GM23338 (cell line): ENCODE data around the gene CES2. TPM values are rescaled to one million over a fixed set of nuclear protein-coding genes. Genes with fewer than 3 reads are reported as not detected.
A peak's percentile ranks its signal among the peaks of the same experiment; 100 is the strongest.

Source experiments
- ATAC-seq: fragments of 200-7000 bp; cut with Tn5 transposase; 3 replicates; pipeline ENCODE4 v1.9.1; 2020
- DNase-seq: peaks from one replicate; pipeline ENCODE4 v3.0.0-alpha.2; 2015; ENCODE audit warnings: low spot score
- H2AFZ ChIP-seq: fragments of 200-600 bp; sonication (generic); 2 replicates; pipeline ENCODE4 v1.8.0; 2016; ENCODE audit warnings: antibody characterized with exemption, mild to moderate bottlenecking, moderate library complexity
- H3F3A ChIP-seq: fragments of 200-600 bp; sonication (generic); replicated peaks from 2 replicates; pipeline ENCODE4 v1.8.0; 2017; ENCODE audit warnings: antibody characterized with exemption, mixed run types, low read depth
- H3K27ac ChIP-seq: fragments of 200-600 bp; sonication (generic); 2 replicates; pipeline ENCODE4 v1.6.1; 2016; ENCODE audit warnings: low read depth
- H3K27me3 ChIP-seq: fragments of 200-600 bp; sonication (generic); 2 replicates; pipeline ENCODE4 v1.8.0; 2016; ENCODE audit warnings: mild to moderate bottlenecking, mixed run types, moderate library complexity; ENCODE audit not compliant: insufficient read depth
- H3K36me3 ChIP-seq: fragments of 200-600 bp; sonication (generic); 2 replicates; pipeline ENCODE4 v1.8.0; 2016; ENCODE audit warnings: mild to moderate bottlenecking; ENCODE audit not compliant: insufficient read depth
- H3K4me1 ChIP-seq: fragments of 200-600 bp; sonication (generic); 2 replicates; pipeline ENCODE4 v1.8.0; 2016; ENCODE audit warnings: mild to moderate bottlenecking, moderate library complexity; ENCODE audit not compliant: insufficient read depth
- H3K4me2 ChIP-seq: fragments of 200-600 bp; sonication (generic); 2 replicates; pipeline ENCODE4 v1.7.1; 2017; ENCODE audit warnings: mixed run types
- H3K4me3 ChIP-seq: fragments of 200-600 bp; sonication (generic); 2 replicates; pipeline ENCODE4 v1.6.1; 2016; ENCODE audit warnings: mixed run types
- H3K79me2 ChIP-seq: fragments of 200-600 bp; sonication (generic); replicated peaks from 2 replicates; pipeline ENCODE4 v1.8.0; 2017; ENCODE audit warnings: mild to moderate bottlenecking; ENCODE audit not compliant: insufficient read depth
- H3K9me2 ChIP-seq: fragments of 200-600 bp; sonication (generic); 2 replicates; pipeline ENCODE4 v1.8.0; 2017; ENCODE audit not compliant: insufficient read depth
- H4K20me1 ChIP-seq: fragments of 200-600 bp; sonication (generic); replicated peaks from 2 replicates; pipeline ENCODE4 v1.8.0; 2017; ENCODE audit warnings: mild to moderate bottlenecking; ENCODE audit not compliant: insufficient read depth
- H3K27ac Mint-ChIP-seq: 2 replicates; pipeline ENCODE4 v1.8.0; 2020; ENCODE audit warnings: inconsistent platforms, mild to moderate bottlenecking, moderate library complexity, mixed read lengths
- H3K27me3 Mint-ChIP-seq: 3 replicates; pipeline ENCODE4 v1.8.0; 2022; ENCODE audit warnings: low read depth, mild to moderate bottlenecking, moderate library complexity, mixed read lengths, inconsistent platforms; ENCODE audit not compliant: insufficient read depth, poor library complexity
- H3K36me3 Mint-ChIP-seq: 3 replicates; pipeline ENCODE4 v1.8.0; 2021; ENCODE audit warnings: low read depth, mild to moderate bottlenecking, inconsistent platforms, moderate library complexity, mixed read lengths
- H3K4me1 Mint-ChIP-seq: 3 replicates; pipeline ENCODE4 v1.8.0; 2020; ENCODE audit warnings: mild to moderate bottlenecking, inconsistent platforms, mixed read lengths
- H3K4me3 Mint-ChIP-seq: 3 replicates; pipeline ENCODE4 v1.8.0; 2021; ENCODE audit warnings: moderate library complexity, mild to moderate bottlenecking, inconsistent platforms, mixed read lengths
- H3K9me3 Mint-ChIP-seq: 3 replicates; pipeline ENCODE4 v1.8.0; 2020; ENCODE audit warnings: moderate library complexity, mild to moderate bottlenecking, inconsistent platforms, mixed read lengths
- CREB1 ChIP-seq: fragments of 250-450 bp; sonication (Bioruptor Pico); IDR thresholded peaks from 2 replicates; pipeline ENCODE4 v1.5.0; 2020; ENCODE audit warnings: low read depth, mild to moderate bottlenecking, moderate library complexity
- CTCF ChIP-seq, 2 experiments: fragments of 200-600 bp in 1 of 2; sonication (generic) in 1 of 2; conservative IDR thresholded peaks; 2 replicates each; pipeline versions ENCODE4 v1.5.1 to v1.6.1; 2016 to 2017; ENCODE audit warnings: antibody characterized with exemption in 2 of 2, low read depth in 2 of 2, mild to moderate bottlenecking in 2 of 2, moderate library complexity in 1 of 2
- ETS1 ChIP-seq: IDR thresholded peaks from 2 replicates; pipeline ENCODE4 v1.6.1; 2016; ENCODE audit warnings: antibody characterized with exemption
- EZH2 ChIP-seq: fragments of 200-600 bp; sonication (generic); IDR thresholded peaks from one replicate; pipeline ENCODE4 v1.8.0; 2017; ENCODE audit warnings: antibody characterized with exemption, mild to moderate bottlenecking, low read depth; ENCODE audit not compliant: unreplicated experiment
- EZH2phosphoT487 ChIP-seq: fragments of 200-600 bp; sonication (generic); IDR thresholded peaks from one replicate; pipeline ENCODE4 v1.8.1; 2018; ENCODE audit warnings: antibody characterized with exemption; ENCODE audit not compliant: unreplicated experiment
- JUNB ChIP-seq: IDR thresholded peaks from one replicate; pipeline ENCODE4 v1.6.1; 2016; ENCODE audit warnings: antibody characterized with exemption; ENCODE audit not compliant: unreplicated experiment
- NANOG ChIP-seq: IDR thresholded peaks from 2 replicates; pipeline ENCODE4 v1.6.1; 2016; ENCODE audit warnings: antibody characterized with exemption, borderline replicate concordance
- REST ChIP-seq: IDR thresholded peaks from one replicate; pipeline ENCODE4 v1.6.1; 2018; ENCODE audit warnings: antibody characterized with exemption; ENCODE audit not compliant: unreplicated experiment
- STAT1 ChIP-seq: IDR thresholded peaks from one replicate; pipeline ENCODE4 v1.6.1; 2016; ENCODE audit warnings: antibody characterized with exemption; ENCODE audit not compliant: unreplicated experiment
- ZNF114 ChIP-seq: fragments of 250-450 bp; sonication (Bioruptor Pico); IDR thresholded peaks from 2 replicates; pipeline ENCODE4 v1.5.0; 2020; ENCODE audit warnings: mild to moderate bottlenecking, moderate library complexity
- polyA plus RNA-seq: library from polyadenylated mRNA; unstranded; fragments of >200 nt; fragmentation: Nextera tagmentation; extraction: Ambion mirVana; gene quantifications from 2 replicates; pipeline ENCODE4 v1.2.1, GENCODE V29; 2016
- total RNA-seq: library from RNA; depleted of rRNA; stranded (reverse); fragments of >200 nt; shearing (Covaris generic); gene quantifications from 2 replicates; pipeline ENCODE4 v1.2.3, GENCODE V29; 2014

The CES2 gene
- total and polyA plus RNA-seq, 2 experiments from 2014 or later: 5.0 to 9.3 TPM

GRCh38 chr16:66894948-66895688, 40.2 kb upstream of the CES2 start:
- H2AFZ ChIP-seq: no peak overlapping the region
- ATAC-seq: peak; percentile 90
- H3K4me1 ChIP-seq: peaks cover 5% of the 10 kb centered on the region; the same call in 1 of the 2 replicates
- Mint-ChIP-seq H3K4me1 (peaks cover 7% of the 10 kb centered on the region; the same call in 2 of the 3 replicates), H3K27me3 (peaks cover 8% of the 10 kb centered on the region), H3K36me3 (peaks cover 7% of the 10 kb centered on the region; the same call in 1 of the 3 replicates), H3K27ac (no peak overlapping the region), H3K9me3 (no peaks in the 10 kb centered on the region; the same call in 2 of the 3 replicates), H3K4me3 (no peak overlapping the region)
- no peak overlapping the region for H3K4me2 ChIP-seq
- H4K20me1 ChIP-seq: no peaks in the 10 kb centered on the region; the same call in 1 of the 2 replicates
- H3F3A ChIP-seq: 0 out of 2 replicates have a peak, but pooled peaks cover 4% of the 10 kb centered on the region
- H3K36me3 ChIP-seq: no peaks in the 10 kb centered on the region
- H3K79me2 ChIP-seq: no peaks in the 10 kb centered on the region
- H3K27ac ChIP-seq: no peak overlapping the region
- TF ChIP-seq CREB1: no peak
- TF ChIP-seq CTCF (conservative IDR thresholded peaks at IDR 0.05; ENCODE audit: low read depth in 2 of 2): peak; percentile 71 to 95
- H3K9me2 ChIP-seq: no peaks in the 10 kb centered on the region
- peak; percentile 79 for DNase-seq
- H3K4me3 ChIP-seq: no peak overlapping the region
- no peaks in the 10 kb centered on the region for H3K27me3 ChIP-seq

GRCh38 chr16:66895689-66895979, 39.7 kb upstream of the CES2 start:
- Mint-ChIP-seq H3K36me3 (peaks cover 7% of the 10 kb centered on the region; the same call in 1 of the 3 replicates), H3K4me1 (peaks cover 10% of the 10 kb centered on the region; the same call in 2 of the 3 replicates), H3K9me3 (no peaks in the 10 kb centered on the region; the same call in 2 of the 3 replicates), H3K4me3 (no peak overlapping the region), H3K27ac (no peak overlapping the region), H3K27me3 (peaks cover 8% of the 10 kb centered on the region)
- peaks cover 8% of the 10 kb centered on the region; the same call in 1 of the 2 replicates for H3K4me1 ChIP-seq
- ATAC-seq: no peak
- 0 out of 2 replicates have a peak, but pooled peaks cover 4% of the 10 kb centered on the region for H3F3A ChIP-seq
- no peaks in the 10 kb centered on the region for H3K9me2 ChIP-seq
- H3K36me3 ChIP-seq: no peaks in the 10 kb centered on the region
- H3K27ac ChIP-seq: no peak overlapping the region
- no peaks in the 10 kb centered on the region; the same call in 1 of the 2 replicates for H4K20me1 ChIP-seq
- H3K27me3 ChIP-seq: no peaks in the 10 kb centered on the region
- H3K4me3 ChIP-seq: no peak overlapping the region
- no peak overlapping the region for H3K4me2 ChIP-seq
- DNase-seq: no peak
- H3K79me2 ChIP-seq: no peaks in the 10 kb centered on the region
- no peak overlapping the region for H2AFZ ChIP-seq
- TF ChIP-seq STAT1: no peak
- TF ChIP-seq EZH2phosphoT487: no peak
- no peak for TF ChIP-seq REST
- no peak for TF ChIP-seq ZNF114 (CRISPR knock-in tag)
- TF ChIP-seq CREB1: no peak
- TF ChIP-seq NANOG: no peak
- no peak for TF ChIP-seq CTCF (conservative IDR thresholded peaks at IDR 0.05; ENCODE audit: low read depth in 2 of 2)
- no peak for TF ChIP-seq ETS1
- no peak for TF ChIP-seq JUNB
- no peak for TF ChIP-seq EZH2
